Tibial artery (tissue), 4 donors: ENCODE measurements around the gene FRAS1.

ENCODE experiments used
- DNase-seq, 2 donors: peaks; one replicate each; pipeline ENCODE4 v3.0.0-alpha.2; 2019
- H3K27ac ChIP-seq, 2 donors: fragments of 200-600 bp; sonication (generic) in 1 of 2; 1 replicate in 1 of 2; 2 replicates in 1 of 2; pipeline ENCODE4 v1.5.1; 2018 to 2019; ENCODE audit warnings: mild to moderate bottlenecking in 1 of 2
- H3K27me3 ChIP-seq, 2 donors: fragments of 200-600 bp; sonication (generic) in 1 of 2; one replicate each; pipeline versions ENCODE4 v1.5.1 to v1.6.0; 2016 to 2019
- H3K36me3 ChIP-seq, 3 donors: fragments of 200-600 bp; sonication (generic) in 2 of 3; one replicate each; pipeline ENCODE4 v1.5.1; 2016 to 2019; ENCODE audit warnings: mild to moderate bottlenecking in 2 of 3
- H3K4me1 ChIP-seq, 4 donors: fragments of 200-600 bp; sonication (generic) in 2 of 4; 1 replicate in 3 of 4; 2 replicates in 1 of 4; pipeline ENCODE4 v1.5.1; 2016 to 2019
- H3K4me3 ChIP-seq, 2 donors: fragments of 200-600 bp; sonication (generic) in 1 of 2; 1 replicate in 1 of 2; 2 replicates in 1 of 2; pipeline ENCODE4 v1.5.1; 2018 to 2019; ENCODE audit warnings: mild to moderate bottlenecking in 2 of 2
- H3K9me3 ChIP-seq, 3 donors: fragments of 200-600 bp; sonication (generic) in 1 of 3; one replicate each; pipeline ENCODE4 v1.5.1; 2016 to 2019
- CTCF ChIP-seq, 2 experiments: fragments of 200-600 bp in 1 of 2; fragments of 450-650 bp in 1 of 2; IDR thresholded peaks; one replicate each; pipeline ENCODE4 v1.5.1; 2017 to 2019; ENCODE audit warnings: antibody characterized with exemption in 2 of 2, mild to moderate bottlenecking in 1 of 2, moderate library complexity in 1 of 2
- intact Hi-C: fragments of 100-400 bp; cut with DNase I; formaldehyde crosslinking; loops from one replicate; pipeline ENCODE4 v1.15.0; 2023; ENCODE audit warnings: low total_unique reads

Gene FRAS1

DNA sequence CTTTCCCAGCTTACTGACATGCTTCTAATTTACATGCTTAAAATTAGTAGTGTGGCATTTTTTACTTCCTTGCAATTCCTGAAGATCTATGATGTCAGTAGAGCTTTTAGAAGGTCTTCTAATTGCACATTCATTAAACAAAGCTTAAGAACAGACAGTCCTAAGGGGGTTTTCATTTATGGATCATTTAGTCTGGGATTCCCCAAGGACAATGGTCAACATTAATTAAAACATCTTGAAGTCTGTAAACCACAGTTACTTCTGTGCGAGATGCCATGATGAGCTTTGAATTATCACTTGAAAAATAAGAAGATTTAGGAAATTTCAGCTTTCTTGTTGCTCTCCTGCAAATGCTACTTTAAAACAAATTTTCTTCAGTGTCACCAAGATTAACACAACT, 514.7 kb downstream of the FRAS1 start:
- Histone ChIP-seq H3K27me3 (no peaks in the 10 kb centered on the region), H3K4me1 (peaks cover 0 to 17% (median 10%) of the 10 kb centered on the region in 4 donors), H3K4me3 (no peak overlapping the region), H3K9me3 (no peaks in the 10 kb centered on the region), H3K27ac (no peak overlapping the region), H3K36me3 (no peaks in the 10 kb centered on the region)
- intact Hi-C loops = no loop called here
- DNase-seq = no peak
- TF ChIP-seq CTCF (IDR thresholded peaks at IDR 0.05) = no peak

DNA sequence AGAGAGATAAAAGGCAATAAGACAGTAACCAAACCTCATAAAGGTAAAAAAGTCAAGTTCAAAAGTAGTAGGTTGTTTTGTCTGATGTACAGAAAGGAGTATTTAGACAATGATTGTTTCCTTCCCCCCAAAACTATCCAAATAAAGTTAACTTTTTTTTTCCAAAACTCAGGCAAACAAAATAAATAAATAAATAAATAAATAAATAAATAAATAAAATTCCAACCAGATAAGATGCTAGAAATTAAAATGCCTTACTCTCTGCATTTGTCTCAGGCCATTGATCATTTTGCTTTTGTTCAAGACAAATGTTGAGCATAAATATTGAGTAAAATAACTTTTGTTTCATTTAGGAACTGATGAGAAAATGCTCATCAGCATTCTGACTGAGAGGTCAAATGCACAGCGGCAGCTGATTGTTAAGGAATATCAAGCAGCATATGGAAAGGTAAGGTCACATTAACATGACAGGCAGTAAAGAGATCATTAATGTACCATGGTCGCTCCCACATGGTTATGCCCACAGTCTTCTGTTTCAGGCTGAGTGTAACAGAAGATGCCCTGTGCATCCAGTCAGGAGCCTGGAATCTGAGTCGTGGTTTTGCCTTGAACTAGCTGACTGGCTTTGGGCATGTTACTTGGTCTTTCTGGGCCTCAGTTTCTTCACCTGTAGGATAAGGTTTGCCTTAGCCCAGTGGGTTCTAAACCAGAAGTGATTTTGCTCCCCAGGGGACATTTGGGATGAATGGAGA, 521.7 kb downstream of the FRAS1 start:
- Histone ChIP-seq H3K27ac (no peak overlapping the region), H3K4me3 (no peak overlapping the region), H3K27me3 (no peaks in the 10 kb centered on the region), H3K36me3 (no peaks in the 10 kb centered on the region), H3K4me1 (no peaks in the 10 kb centered on the region), H3K9me3 (no peaks in the 10 kb centered on the region)
- no peak for DNase-seq
- TF ChIP-seq CTCF (IDR thresholded peaks at IDR 0.05) = no peak
- intact Hi-C loops = no loop called here

DNA sequence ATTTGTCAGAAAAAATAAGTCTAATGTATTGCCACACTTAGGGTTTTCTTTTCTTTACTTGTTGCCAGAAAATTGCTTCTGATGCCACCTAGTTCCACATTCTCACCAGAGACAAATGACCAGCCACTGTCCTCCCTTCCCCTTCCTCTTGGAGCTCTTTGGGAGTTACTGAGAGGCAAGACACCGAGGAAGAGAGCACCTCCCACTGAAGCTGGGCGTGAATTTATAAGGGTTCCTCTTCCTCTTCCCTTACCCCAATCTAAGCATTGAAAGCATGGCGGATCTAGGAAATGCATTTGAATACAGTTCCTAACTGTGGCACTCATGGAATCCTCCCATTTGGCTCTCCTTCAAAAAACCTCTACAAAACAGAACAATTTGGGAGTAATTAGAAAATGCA, 524.5 kb downstream of the FRAS1 start:
- no peak for TF ChIP-seq CTCF (IDR thresholded peaks at IDR 0.05)
- no peak overlapping the region for H3K4me3 ChIP-seq
- intact Hi-C loops = no loop called here
- no peaks in the 10 kb centered on the region for H3K27me3 ChIP-seq
- H3K9me3 ChIP-seq = no peaks in the 10 kb centered on the region
- no peak overlapping the region for H3K27ac ChIP-seq
- H3K36me3 ChIP-seq = peaks cover 0 to 9% (median 0%) of the 10 kb centered on the region in 3 donors
- DNase-seq = peak in 1 of 2 donors; percentile 29
- no peaks in the 10 kb centered on the region for H3K4me1 ChIP-seq

- DNase-seq = no peak
- no peak for TF ChIP-seq CTCF (IDR thresholded peaks at IDR 0.05)
- no peaks in the 10 kb centered on the region for H3K4me1 ChIP-seq
- no peaks in the 10 kb centered on the region for H3K9me3 ChIP-seq
- intact Hi-C loops = no loop called here
- H3K36me3 ChIP-seq = peaks cover 0 to 29% (median 0%) of the 10 kb centered on the region in 3 donors
- no peak overlapping the region for H3K4me3 ChIP-seq
- no peak overlapping the region for H3K27ac ChIP-seq
- no peaks in the 10 kb centered on the region for H3K27me3 ChIP-seq
Measured at GRCh38 chr4:78584863-78585547, 527.9 kb downstream of the FRAS1 start.

DNA sequence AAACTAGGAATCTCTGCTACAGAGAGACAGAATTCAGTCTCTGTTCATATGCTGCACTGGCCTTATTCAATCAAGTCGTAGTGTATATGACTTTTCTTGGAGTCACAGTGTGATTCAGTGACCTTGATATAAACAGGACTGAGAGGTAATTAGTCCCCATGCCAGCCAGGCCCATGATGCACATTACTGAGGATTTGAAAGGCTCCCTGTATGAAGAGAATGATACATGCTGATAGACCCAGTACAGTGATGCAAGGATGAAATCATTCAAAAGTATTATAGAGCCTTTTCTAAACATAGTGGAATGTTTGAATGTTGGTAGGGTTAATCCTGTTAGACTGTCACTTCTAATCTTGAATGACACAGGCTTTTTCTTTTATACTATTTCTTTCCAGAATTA, 528.5 kb downstream of the FRAS1 start:
- intact Hi-C loops = no loop called here
- Histone ChIP-seq H3K27me3 (no peaks in the 10 kb centered on the region), H3K27ac (no peak overlapping the region), H3K4me3 (no peak overlapping the region), H3K9me3 (no peaks in the 10 kb centered on the region), H3K4me1 (no peaks in the 10 kb centered on the region), H3K36me3 (peaks cover 0 to 29% (median 0%) of the 10 kb centered on the region in 3 donors)
- DNase-seq = no peak
- TF ChIP-seq CTCF (IDR thresholded peaks at IDR 0.05) = no peak
